Lower lobe of right lung (tissue), 2 donors: ENCODE measurements around the gene GFER. TPM values are rescaled to one million over a fixed set of nuclear protein-coding genes. Genes with fewer than 3 reads are reported as not detected.
A peak's percentile ranks its signal among the peaks of the same experiment; 100 is the strongest.

Source experiments
- ATAC-seq, 2 donors: fragments of 200-7000 bp; cut with Tn5 transposase; one replicate each; pipeline ENCODE4 v1.9.1; 2020 to 2022; ENCODE audit warnings: mild to moderate bottlenecking in 2 of 2, moderate library complexity in 2 of 2
- DNase-seq: peaks from one replicate; pipeline ENCODE4 v3.0.0-alpha.2; 2020
- H3K27ac ChIP-seq: fragments of 200-600 bp; one replicate; pipeline ENCODE4 v1.8.0; 2022
- H3K27me3 ChIP-seq: fragments of 200-600 bp; one replicate; pipeline ENCODE4 v1.8.0; 2022; ENCODE audit warnings: low read depth
- H3K36me3 ChIP-seq: fragments of 200-600 bp; one replicate; pipeline ENCODE4 v1.8.0; 2022; ENCODE audit warnings: mild to moderate bottlenecking
- H3K4me1 ChIP-seq: fragments of 200-600 bp; one replicate; pipeline ENCODE4 v1.8.0; 2022
- H3K4me3 ChIP-seq: fragments of 200-600 bp; one replicate; pipeline ENCODE4 v1.8.0; 2022; ENCODE audit warnings: mild to moderate bottlenecking
- H3K9me3 ChIP-seq: fragments of 200-600 bp; one replicate; pipeline ENCODE4 v1.8.0; 2022
- intact Hi-C: fragments of 100-400 bp; cut with DNase I; formaldehyde crosslinking; loops from one replicate; pipeline ENCODE4 v1.11.0; 2022
- total RNA-seq: library from RNA; stranded (reverse); fragmentation: NEBNext Ultra II Directional; extraction: Animal tissue kit (Norgen Biotek cat#: 25700); gene quantifications from one replicate; pipeline ENCODE4 v1.2.1, GENCODE V29; 2021
- TF ChIP-seq, protein P1 (sequence below): fragments of 200-600 bp; IDR thresholded peaks from one replicate; pipeline ENCODE4 v1.8.0; 2022; ENCODE audit warnings: antibody characterized with exemption, mild to moderate bottlenecking
- donor health status: DM: no; HTN: yes; CAD: no; lungs with severe emphysema.

Gene GFER
- total RNA-seq, 1 donor from 2014 or later: 24.7 TPM

- Histone ChIP-seq H3K9me3 (no peaks in the 10 kb centered on the region), H3K36me3 (peaks cover 45% of the 10 kb centered on the region), H3K27me3 (no peaks in the 10 kb centered on the region), H3K4me1 (peaks cover 87% of the 10 kb centered on the region), H3K27ac (peak overlapping the region; percentile 92), H3K4me3 (peak overlapping the region; percentile 55)
- intact Hi-C loops: no loop called here
- TF ChIP-seq, protein P1, sequence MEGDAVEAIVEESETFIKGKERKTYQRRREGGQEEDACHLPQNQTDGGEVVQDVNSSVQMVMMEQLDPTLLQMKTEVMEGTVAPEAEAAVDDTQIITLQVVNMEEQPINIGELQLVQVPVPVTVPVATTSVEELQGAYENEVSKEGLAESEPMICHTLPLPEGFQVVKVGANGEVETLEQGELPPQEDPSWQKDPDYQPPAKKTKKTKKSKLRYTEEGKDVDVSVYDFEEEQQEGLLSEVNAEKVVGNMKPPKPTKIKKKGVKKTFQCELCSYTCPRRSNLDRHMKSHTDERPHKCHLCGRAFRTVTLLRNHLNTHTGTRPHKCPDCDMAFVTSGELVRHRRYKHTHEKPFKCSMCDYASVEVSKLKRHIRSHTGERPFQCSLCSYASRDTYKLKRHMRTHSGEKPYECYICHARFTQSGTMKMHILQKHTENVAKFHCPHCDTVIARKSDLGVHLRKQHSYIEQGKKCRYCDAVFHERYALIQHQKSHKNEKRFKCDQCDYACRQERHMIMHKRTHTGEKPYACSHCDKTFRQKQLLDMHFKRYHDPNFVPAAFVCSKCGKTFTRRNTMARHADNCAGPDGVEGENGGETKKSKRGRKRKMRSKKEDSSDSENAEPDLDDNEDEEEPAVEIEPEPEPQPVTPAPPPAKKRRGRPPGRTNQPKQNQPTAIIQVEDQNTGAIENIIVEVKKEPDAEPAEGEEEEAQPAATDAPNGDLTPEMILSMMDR: no peak
- no peak for DNase-seq
- no peak for ATAC-seq
These were observed 50.9 kb downstream of the GFER start for GRCh38 chr16:2034696-2035430.

GRCh38 chr16:2035431-2036199, 51.6 kb downstream of the GFER start:
- TF ChIP-seq, protein P1: no peak
- Histone ChIP-seq H3K4me1 (peaks cover 87% of the 10 kb centered on the region), H3K9me3 (no peaks in the 10 kb centered on the region), H3K4me3 (peak overlapping the region; percentile 55), H3K36me3 (peaks cover 38% of the 10 kb centered on the region), H3K27ac (peak overlapping the region; percentile 92), H3K27me3 (no peaks in the 10 kb centered on the region)
- intact Hi-C loops: no loop called here
- DNase-seq (peak; percentile 89), ATAC-seq (peak; percentile 56 to 73)

GRCh38 chr16:2036200-2036966, 52.4 kb downstream of the GFER start:
- Histone ChIP-seq H3K9me3 (no peaks in the 10 kb centered on the region), H3K4me1 (peaks cover 91% of the 10 kb centered on the region), H3K27me3 (no peaks in the 10 kb centered on the region), H3K36me3 (peaks cover 33% of the 10 kb centered on the region), H3K27ac (peak overlapping the region; percentile 92), H3K4me3 (peak overlapping the region; percentile 55)
- DNase-seq: no peak
- ATAC-seq: peak in 1 of 2 donors; percentile 0
- intact Hi-C loops: no loop called here
- TF ChIP-seq, protein P1: no peak

DNA sequence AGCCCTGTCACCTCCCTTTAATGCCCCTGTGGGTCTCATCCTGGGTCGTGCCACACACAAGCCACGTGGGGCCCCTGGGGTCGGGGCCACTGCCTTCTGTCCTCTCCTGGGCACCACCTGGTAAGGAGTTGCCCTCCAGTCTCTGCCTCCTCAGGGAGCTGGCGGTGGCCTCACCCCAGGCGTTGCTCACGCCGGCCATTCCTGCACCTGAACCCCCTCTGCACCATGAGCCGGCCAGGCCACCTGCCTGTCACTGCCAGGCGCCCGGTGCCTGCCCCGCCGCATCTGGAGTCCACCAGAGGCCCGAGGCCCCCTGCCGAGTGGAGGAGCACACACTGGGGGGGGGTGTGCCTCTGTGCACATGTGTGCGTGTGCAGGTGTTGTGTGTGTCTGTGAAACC, 53.1 kb downstream of the GFER start:
- Histone ChIP-seq H3K27ac (peak overlapping the region; percentile 92), H3K9me3 (no peaks in the 10 kb centered on the region), H3K36me3 (peaks cover 33% of the 10 kb centered on the region), H3K4me1 (peaks cover 95% of the 10 kb centered on the region), H3K27me3 (no peaks in the 10 kb centered on the region), H3K4me3 (peak overlapping the region; percentile 55)
- intact Hi-C loops: no loop called here
- TF ChIP-seq, protein P1: no peak
- ATAC-seq (no peak), DNase-seq (no peak)

Other genes starting within 250 kb of the GFER start
- 56.5 TPM for gene NME3, start 212.7 kb upstream of the GFER start, total RNA-seq
- 15.5 TPM for gene EME2, start 211.4 kb upstream of the GFER start, total RNA-seq
- gene MRPS34, start 211.1 kb upstream of the GFER start, total RNA-seq: 58.0 TPM
- 44.2 TPM for gene SPSB3, start 201.6 kb upstream of the GFER start, total RNA-seq
- gene NUBP2, start 201.2 kb upstream of the GFER start, total RNA-seq: 36.0 TPM
- 0.97 TPM for gene IGFALS, start 190.5 kb upstream of the GFER start, total RNA-seq
- gene HAGH, start 157.4 kb upstream of the GFER start, total RNA-seq: 69.1 TPM
- 16.1 TPM for gene FAHD1, start 157.0 kb upstream of the GFER start, total RNA-seq
- gene MEIOB, start 112.0 kb upstream of the GFER start, total RNA-seq: not detected
- gene HS3ST6, start 65.8 kb upstream of the GFER start, total RNA-seq: 1.3 TPM
- 35.1 TPM for gene MSRB1, start 41.0 kb upstream of the GFER start, total RNA-seq
- not detected for gene RPL3L, start 29.5 kb upstream of the GFER start, total RNA-seq
- gene NDUFB10, start 24.7 kb upstream of the GFER start, total RNA-seq: 85.8 TPM
- 1,721 TPM for gene RPS2, start 19.4 kb upstream of the GFER start, total RNA-seq
- gene RNF151, start 17.3 kb upstream of the GFER start, total RNA-seq: not detected
- 25.6 TPM for gene TBL3, start 12.1 kb upstream of the GFER start, total RNA-seq
- 1.7 TPM for gene NOXO1, start 2.7 kb upstream of the GFER start, total RNA-seq
- 0.24 TPM for gene SYNGR3, start 5.8 kb downstream of the GFER start, total RNA-seq
- gene ZNF598, start 25.6 kb downstream of the GFER start, total RNA-seq: 27.2 TPM
- not detected for gene NPW, start 35.6 kb downstream of the GFER start, total RNA-seq
- gene NHERF2, start 42.7 kb downstream of the GFER start, total RNA-seq: 343 TPM
- 24.3 TPM for gene NTHL1, start 63.6 kb downstream of the GFER start, total RNA-seq
- gene TSC2, start 63.8 kb downstream of the GFER start, total RNA-seq: 123 TPM
- 81.6 TPM for gene PKD1, start 151.7 kb downstream of the GFER start, total RNA-seq
- 0.80 TPM for gene RAB26, start 164.4 kb downstream of the GFER start, total RNA-seq
- 61.9 TPM for gene TRAF7, start 171.6 kb downstream of the GFER start, total RNA-seq
- gene CASKIN1, start 212.4 kb downstream of the GFER start, total RNA-seq: 0.09 TPM
- 26.6 TPM for gene MLST8, start 221.3 kb downstream of the GFER start, total RNA-seq
- 7.8 TPM for gene BRICD5, start 226.7 kb downstream of the GFER start, total RNA-seq
- gene PGP, start 230.6 kb downstream of the GFER start, total RNA-seq: 13.3 TPM
- 21.0 TPM for gene E4F1, start 239.4 kb downstream of the GFER start, total RNA-seq